Fibroblast of peridontal ligament (primary cell): ENCODE data around the gene GLRX2.
A peak's percentile ranks its signal among the peaks of the same experiment; 100 is the strongest.
"Not testable (repeated sequence)": the region's sequence is repeated elsewhere in the genome, so short reads cannot be mapped to it uniquely, and the experiment has no call there.

Experiments
- DNase-seq: peaks from one replicate; pipeline ENCODE4 v3.0.0-alpha.2; 2010; ENCODE audit errors: extremely low read depth

Gene GLRX2

DNA sequence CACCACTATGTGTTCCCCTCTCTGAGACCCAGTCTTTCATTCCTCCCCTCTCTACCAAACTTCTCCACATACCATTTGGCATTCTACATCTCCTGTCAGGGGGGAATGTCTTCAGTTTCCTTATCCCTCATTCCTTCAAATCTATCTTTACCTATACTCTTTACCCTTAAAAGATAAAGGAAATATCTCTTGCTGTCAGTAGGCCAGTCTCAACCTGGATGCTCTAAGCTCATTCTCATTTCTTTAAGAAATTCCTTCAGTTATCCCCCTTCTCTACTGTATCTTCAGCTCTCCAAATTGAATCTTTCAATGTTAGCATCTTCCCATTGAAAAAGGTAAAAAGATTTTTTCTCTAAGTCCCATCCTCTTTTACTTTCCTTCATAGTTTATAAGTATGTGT is 39.3 kb downstream of the GLRX2 start:
- DNase-seq, result no peak

GRCh38 chr1:193062698-193063463 is 42.3 kb downstream of the GLRX2 start:
- DNase-seq, result no peak

GRCh38 chr1:193060938-193061337 is 44.3 kb downstream of the GLRX2 start:
- peak; percentile 44 for DNase-seq

- peak; percentile 17 for DNase-seq
Observed at GRCh38 chr1:193060406-193060805, 44.8 kb downstream of the GLRX2 start.

GRCh38 chr1:193060115-193060403 is 45.2 kb downstream of the GLRX2 start:
- DNase-seq, result no peak

DNA sequence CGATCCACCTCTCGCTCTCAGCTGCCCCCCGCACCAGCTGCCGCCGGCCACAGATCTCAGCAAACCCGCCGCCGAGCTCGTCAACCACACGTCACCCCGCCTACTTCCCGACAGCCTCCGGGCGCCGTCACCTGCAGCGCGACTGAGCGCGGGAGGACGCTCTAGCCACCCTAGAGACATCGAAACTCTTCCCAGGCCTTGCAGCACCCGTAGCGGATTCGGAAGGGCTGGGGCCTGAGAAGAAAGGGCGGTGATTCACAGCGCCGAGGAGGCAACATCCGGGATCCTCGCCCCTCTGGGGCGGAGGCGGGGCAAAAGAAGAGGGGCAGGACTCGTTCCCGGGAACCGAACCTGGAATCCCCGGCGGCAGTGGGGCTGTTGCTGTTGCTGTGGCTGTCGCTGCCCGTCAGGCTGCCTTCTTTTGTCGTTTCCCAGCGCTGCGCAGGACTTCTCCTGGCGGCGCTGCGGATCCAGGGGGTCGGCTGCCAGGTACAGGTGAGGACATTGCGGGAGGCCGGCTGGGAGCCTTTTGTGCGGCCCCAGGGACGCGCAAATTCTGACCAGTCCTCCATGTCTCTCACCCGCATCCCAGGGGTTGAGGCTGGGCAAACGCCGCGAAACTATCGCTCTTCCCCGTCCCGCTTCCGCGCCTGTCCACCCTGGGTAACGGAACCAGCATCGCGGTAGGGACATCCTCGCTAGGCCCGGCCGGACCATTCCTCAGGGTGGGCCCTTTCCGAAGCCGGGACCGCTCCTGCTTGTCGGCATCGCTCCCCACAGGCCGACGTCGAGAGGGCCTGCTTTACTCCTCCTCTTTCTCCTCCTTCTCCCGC is 45.7 kb downstream of the GLRX2 start, which contains the start of the genes RO60 and UCHL5:
RO60 (plus strand) TSS at position 331 of the 833 bp plus-strand sequence. CDS start 9,443 bp downstream, outside the sequence.
UCHL5 (minus strand) TSS at position 79 of the 833 bp plus-strand sequence. CDS start 100 bp downstream, outside the sequence.
- peak; percentile 96 for DNase-seq

DNA sequence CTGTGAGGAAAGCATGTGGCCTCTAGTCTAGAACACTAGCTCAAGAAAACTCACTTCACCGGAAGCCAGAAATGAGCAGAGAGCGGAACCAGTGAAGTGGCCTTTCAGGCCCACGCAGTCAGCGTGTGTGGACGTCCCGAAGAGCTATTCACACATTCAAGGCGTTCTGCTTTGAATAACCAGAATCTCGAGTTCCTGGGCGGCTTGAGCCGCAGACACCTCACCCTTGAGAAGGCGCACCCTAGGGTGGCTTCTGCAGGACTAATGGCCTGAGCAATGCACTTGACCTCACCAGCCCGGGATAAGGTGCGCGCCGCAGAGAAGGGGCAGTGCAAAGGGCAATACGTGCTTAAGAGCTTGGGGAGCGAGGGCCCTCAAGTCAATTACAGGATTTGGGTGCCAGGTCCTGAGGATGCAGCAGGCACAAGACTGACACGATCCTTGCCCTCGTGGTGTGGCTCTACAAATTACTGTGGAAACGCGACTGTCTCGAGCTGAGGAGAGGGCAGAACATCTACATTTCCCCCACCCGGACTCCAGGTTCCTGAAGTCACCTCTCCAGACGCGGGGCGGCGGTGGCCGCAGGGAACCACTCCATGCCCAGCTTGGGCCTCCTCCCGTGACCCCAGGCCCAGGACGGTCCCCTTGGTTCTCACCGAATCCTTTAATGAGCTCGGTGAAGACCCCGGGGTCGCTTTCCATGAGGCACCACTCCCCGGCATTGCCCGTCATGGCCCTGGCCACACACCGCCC is 46.5 kb downstream of the GLRX2 start:
- DNase-seq, result peak; percentile 45

GRCh38 chr1:193054169-193054675 is 51.0 kb downstream of the GLRX2 start:
- no peak for DNase-seq

- DNase-seq, result not testable (repeated sequence)
Observed at GRCh38 chr1:193048913-193049312, 56.3 kb downstream of the GLRX2 start.
